Neutrophil (primary cell): ENCODE data around the gene CNNM4.

Experiments used
- H3K27ac ChIP-seq: fragments of 200-600 bp; sonication (generic); 2 replicates; pipeline ENCODE4 v1.5.1; 2016; ENCODE audit warnings: mild to moderate bottlenecking, moderate library complexity
- H3K27me3 ChIP-seq: fragments of 200-600 bp; sonication (generic); 2 replicates; pipeline ENCODE4 v1.6.0; 2016; ENCODE audit warnings: mild to moderate bottlenecking
- H3K36me3 ChIP-seq: fragments of 200-600 bp; sonication (generic); 2 replicates; pipeline ENCODE4 v1.5.1; 2017
- H3K4me1 ChIP-seq, 2 experiments: fragments of 200-600 bp in 1 of 2; sonication (generic) in 1 of 2; 1 replicate in 1 of 2; 2 replicates in 1 of 2; pipeline versions ENCODE4 v1.5.1 to v1.6.1; 2013 to 2016; ENCODE audit warnings: low read depth in 1 of 2, low read length in 1 of 2, mild to moderate bottlenecking in 1 of 2, moderate library complexity in 1 of 2; ENCODE audit not compliant: control insufficient read depth in 1 of 2, insufficient read depth in 1 of 2
- H3K4me3 ChIP-seq, 2 experiments: fragments of 200-600 bp in 1 of 2; sonication (generic) in 1 of 2; 1 replicate in 1 of 2; 2 replicates in 1 of 2; pipeline ENCODE4 v1.5.1; 2013 to 2016; ENCODE audit warnings: low read depth in 1 of 2, low read length in 1 of 2, mild to moderate bottlenecking in 1 of 2, moderate library complexity in 1 of 2
- H3K9me3 ChIP-seq: fragments of 200-600 bp; sonication (generic); 2 replicates; pipeline ENCODE4 v1.5.1; 2016
- CTCF ChIP-seq: fragments of 200-600 bp; sonication (generic); IDR thresholded peaks from 2 replicates; pipeline ENCODE4 v1.5.1; 2016; ENCODE audit warnings: antibody characterized with exemption

The CNNM4 gene

GRCh38 chr2:96841701-96842495 lies 81.2 kb downstream of the CNNM4 start:
- peaks cover 5% of the 10 kb centered on the region for H3K36me3 ChIP-seq
- peaks cover 7 to 10% of the 10 kb centered on the region in 2 experiments for H3K4me1 ChIP-seq
- TF ChIP-seq CTCF: no peak
- H3K27me3 ChIP-seq: peaks cover 9% of the 10 kb centered on the region
- no peak overlapping the region for H3K27ac ChIP-seq
- H3K9me3 ChIP-seq: no peaks in the 10 kb centered on the region
- H3K4me3 ChIP-seq: no peak overlapping the region

- Histone ChIP-seq H3K27me3 (peaks cover 9% of the 10 kb centered on the region), H3K36me3 (peaks cover 5% of the 10 kb centered on the region), H3K4me3 (no peak overlapping the region), H3K4me1 (peaks cover 7 to 10% of the 10 kb centered on the region in 2 experiments), H3K9me3 (no peaks in the 10 kb centered on the region), H3K27ac (no peak overlapping the region)
- TF ChIP-seq CTCF: no peak
These were observed 81.9 kb downstream of the CNNM4 start for GRCh38 chr2:96842600-96842999.

- no peak for TF ChIP-seq CTCF
- H3K4me3 ChIP-seq: no peak within 1 kb of the TSS
- peaks cover 9% of the 10 kb centered on the region for H3K27me3 ChIP-seq
These were observed 83.0 kb downstream of the CNNM4 start, which contains the start of gene ANKRD23 for GRCh38 chr2:96843538-96844268. Gene ANKRD23, minus strand, starts transcription at chr2:96844021. Its CDS starts 29 bp downstream, at chr2:96843992.

DNA sequence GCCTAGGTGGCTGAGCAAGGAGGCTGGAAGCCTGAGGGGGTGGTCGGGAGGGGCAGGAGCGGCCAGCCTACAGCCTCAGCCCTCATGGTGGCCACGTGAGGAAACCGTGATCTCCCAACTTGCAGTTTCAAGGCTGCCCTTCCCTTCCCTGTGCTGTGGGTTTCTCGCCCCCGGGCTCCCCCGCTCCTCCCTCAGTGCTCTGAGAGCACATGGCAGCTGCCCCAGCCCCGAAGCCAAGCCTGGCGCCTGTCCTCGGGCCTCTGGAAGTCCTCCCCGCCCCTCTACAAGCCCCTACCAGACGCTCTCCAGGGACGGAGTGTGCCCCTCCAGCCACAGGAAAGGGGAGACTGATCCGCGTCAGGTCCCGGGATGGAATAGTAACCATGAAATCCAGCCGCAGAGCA lies 83.7 kb downstream of the CNNM4 start:
- Histone ChIP-seq H3K27me3 (peaks cover 5% of the 10 kb centered on the region), H3K4me1 (peaks cover 4% of the 10 kb centered on the region in 2 experiments), H3K4me3 (no peak overlapping the region), H3K36me3 (peaks cover 14% of the 10 kb centered on the region), H3K27ac (no peak overlapping the region), H3K9me3 (no peaks in the 10 kb centered on the region)
- no peak for TF ChIP-seq CTCF

More at GRCh38 chr2:96843538-96844268, 83.0 kb downstream of the CNNM4 start, which contains the start of gene ANKRD23:
- H3K27ac ChIP-seq: no peak within 1 kb of the TSS
- H3K9me3 ChIP-seq: no peaks in the 10 kb centered on the region
- H3K36me3 ChIP-seq: peaks cover 14% of the 10 kb centered on the region
- peaks cover 7 to 10% of the 10 kb centered on the region in 2 experiments for H3K4me1 ChIP-seq

DNA sequence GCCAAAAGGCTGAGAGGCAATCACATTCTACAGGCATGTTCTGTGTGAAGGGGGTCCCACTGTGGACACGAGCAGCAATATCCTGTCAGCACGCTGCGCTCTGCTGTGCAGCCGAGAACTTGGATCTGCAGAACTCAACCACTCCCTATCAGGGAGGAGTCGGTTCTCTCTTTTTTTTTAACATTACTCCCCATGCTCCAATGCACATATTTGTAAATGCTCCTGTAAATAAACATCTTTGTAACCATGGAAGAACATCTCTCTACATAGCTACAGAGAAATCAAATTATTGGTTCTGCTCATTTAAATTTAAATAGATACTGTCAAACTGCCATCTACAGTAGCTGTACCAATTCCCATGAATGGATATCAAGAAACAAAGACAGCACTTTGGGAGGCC lies 86.1 kb downstream of the CNNM4 start:
- TF ChIP-seq CTCF: no peak
- H3K27ac ChIP-seq: no peak overlapping the region
- H3K4me3 ChIP-seq: no peak overlapping the region
- H3K36me3 ChIP-seq: peaks cover 31% of the 10 kb centered on the region
- no peaks in the 10 kb centered on the region for H3K4me1 ChIP-seq
- H3K27me3 ChIP-seq: no peaks in the 10 kb centered on the region
- no peaks in the 10 kb centered on the region for H3K9me3 ChIP-seq
